ENCODE measurements around the gene ANAPC5.
"Not testable (repeated sequence)": the region's sequence is repeated elsewhere in the genome, so short reads cannot be mapped to it uniquely, and the experiment has no call there.

The ANAPC5 gene

GRCh38 chr12:121288986-121289385, 63.2 kb downstream of the ANAPC5 start:
- no peak overlapping the region for H3K27ac ChIP-seq
- DNase-seq (ENCODE audit: low read depth, low spot score): no peak

DNA sequence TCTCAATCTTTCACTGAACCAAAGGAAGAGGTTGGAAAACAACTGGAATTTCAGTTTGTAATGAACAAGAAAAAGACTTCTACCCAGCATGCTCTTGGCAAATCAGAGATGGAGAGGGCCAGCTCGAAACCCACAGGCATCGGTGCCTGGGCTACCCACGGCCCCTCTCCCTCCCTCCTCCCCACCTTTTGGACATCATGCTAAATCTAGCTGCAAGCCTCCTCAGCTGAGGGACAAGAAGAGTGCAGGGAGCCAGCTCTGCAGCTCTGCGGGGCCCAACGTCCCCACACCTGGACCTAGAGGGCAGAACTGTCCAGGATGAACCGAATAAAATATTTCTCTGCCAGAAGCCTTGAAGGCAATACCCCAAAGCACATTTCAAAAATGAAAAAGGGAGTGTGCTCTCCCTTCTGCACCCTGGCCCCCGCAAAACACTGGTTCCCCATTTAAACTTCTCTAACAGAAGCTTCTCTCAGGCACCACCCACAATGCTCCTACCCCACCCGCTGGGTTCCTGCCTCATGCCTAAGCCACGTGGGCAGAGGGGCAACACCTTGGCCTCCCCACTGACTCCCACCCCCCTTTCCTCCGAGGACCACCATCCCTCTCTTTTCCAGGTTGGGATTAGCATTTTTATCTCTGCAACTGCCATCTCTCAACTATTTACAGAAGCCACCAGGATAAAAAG, 63.9 kb downstream of the ANAPC5 start:
- DNase-seq (ENCODE audit: low read depth, low spot score): no peak

GRCh38 chr12:121287267-121287954, 64.8 kb downstream of the ANAPC5 start:
- H3K27ac ChIP-seq: no peak overlapping the region
- DNase-seq (ENCODE audit: low read depth, low spot score): no peak

More for the DNA sequence above, 63.9 kb downstream of the ANAPC5 start:
- no peak overlapping the region for H3K27ac ChIP-seq

GRCh38 chr12:121285856-121286255, 66.4 kb downstream of the ANAPC5 start:
- no peak overlapping the region for H3K27ac ChIP-seq
- DNase-seq (ENCODE audit: low read depth, low spot score): no peak

- no peak overlapping the region for H3K27ac ChIP-seq
- no peak for DNase-seq (ENCODE audit: low read depth, low spot score)
Observed at GRCh38 chr12:121284551-121285390, 67.4 kb downstream of the ANAPC5 start.

DNA sequence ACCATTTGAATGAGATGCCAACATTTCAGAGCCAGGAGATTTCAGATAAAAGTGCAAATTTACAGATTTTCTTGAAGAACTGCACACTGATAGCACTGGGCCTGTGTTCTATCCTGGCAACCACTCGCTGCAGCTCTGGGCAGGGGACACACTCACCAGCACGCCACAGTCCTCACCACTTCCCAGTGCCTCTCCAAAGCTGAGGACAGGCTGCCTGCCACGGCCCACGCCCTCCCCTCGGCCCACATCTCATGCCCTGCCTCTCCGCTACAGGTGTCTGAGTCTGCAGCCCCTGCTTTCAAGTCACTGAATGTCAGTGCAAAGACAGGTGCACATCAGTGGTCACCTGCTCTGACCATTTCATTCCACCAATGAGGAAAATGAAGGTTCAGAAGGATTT, 68.4 kb downstream of the ANAPC5 start:
- no peak overlapping the region for H3K27ac ChIP-seq
- DNase-seq (ENCODE audit: low read depth, low spot score): no peak

DNA sequence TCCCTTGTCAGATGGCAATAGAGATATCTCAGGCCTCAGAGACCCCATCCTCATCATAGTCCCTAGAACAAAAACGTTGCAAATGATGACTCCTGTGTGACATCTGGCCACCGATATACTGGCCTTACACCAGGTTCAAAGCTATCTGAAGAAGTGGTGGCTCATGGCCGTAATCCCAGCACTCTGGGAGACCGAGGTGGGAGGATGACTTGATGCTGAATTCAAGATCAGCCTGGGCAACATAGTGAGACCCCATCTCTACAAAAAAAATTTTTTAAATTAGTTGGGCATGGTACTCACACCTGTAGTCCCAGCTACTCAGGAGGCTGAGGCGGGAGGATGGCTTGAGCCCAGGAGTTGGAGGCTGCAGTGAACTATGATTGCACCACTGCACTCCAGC, 68.8 kb downstream of the ANAPC5 start:
- no peak overlapping the region for H3K27ac ChIP-seq
- DNase-seq (ENCODE audit: low read depth, low spot score): no peak

- H3K27ac ChIP-seq; DNase-seq (ENCODE audit: low read depth, low spot score): not testable (repeated sequence)
Observed at GRCh38 chr12:121282910-121283309, 69.3 kb downstream of the ANAPC5 start.

- no peak for DNase-seq (ENCODE audit: low read depth, low spot score)
- no peak overlapping the region for H3K27ac ChIP-seq
Observed at GRCh38 chr12:121282072-121282742, 70.0 kb downstream of the ANAPC5 start.

- H3K27ac ChIP-seq; DNase-seq (ENCODE audit: low read depth, low spot score): not testable (repeated sequence)
Observed at GRCh38 chr12:121281116-121281515, 71.1 kb downstream of the ANAPC5 start.

DNA sequence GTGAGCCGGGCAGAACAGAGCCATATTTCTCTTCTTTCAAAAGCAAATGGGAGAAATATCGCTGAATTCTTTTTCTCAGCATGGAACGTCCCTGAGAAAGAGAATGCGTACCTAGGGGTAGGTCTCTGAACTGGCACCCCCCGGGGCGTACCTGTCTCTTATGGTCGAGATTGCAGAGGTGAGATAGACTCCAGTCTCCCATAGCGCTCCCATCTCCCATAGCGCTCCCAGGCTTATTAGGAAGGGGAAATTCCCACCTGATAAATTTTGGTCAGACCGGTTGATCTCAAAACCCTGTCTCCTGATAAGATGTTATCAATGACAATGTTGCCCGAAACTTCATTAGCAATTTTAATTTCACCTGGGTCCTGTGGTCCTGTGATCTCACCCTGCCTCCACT, 71.7 kb downstream of the ANAPC5 start:
- DNase-seq (ENCODE audit: low read depth, low spot score); H3K27ac ChIP-seq: not testable (repeated sequence)

GRCh38 chr12:121279507-121279915, 72.7 kb downstream of the ANAPC5 start:
- H3K27ac ChIP-seq: no peak overlapping the region
- DNase-seq (ENCODE audit: low read depth, low spot score): no peak

DNA sequence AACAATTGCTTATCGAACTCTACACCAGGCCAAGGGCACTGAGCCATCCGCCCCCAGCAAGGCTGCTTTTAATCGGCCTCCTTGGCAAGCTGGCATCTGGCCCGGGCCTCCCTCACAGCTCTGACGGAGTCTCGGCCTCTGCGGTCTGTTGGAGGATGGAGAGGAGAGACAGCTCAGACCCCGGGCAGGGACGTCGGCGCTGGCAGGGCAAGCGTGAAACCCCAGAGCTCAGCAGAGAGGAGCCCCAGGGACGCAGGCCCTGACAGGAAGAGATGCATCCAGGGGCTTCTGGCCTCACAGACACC, 73.2 kb downstream of the ANAPC5 start:
- H3K27ac ChIP-seq: no peak overlapping the region
- DNase-seq (ENCODE audit: low read depth, low spot score): no peak

- DNase-seq (ENCODE audit: low read depth, low spot score): no peak
- H3K27ac ChIP-seq: no peak overlapping the region
Observed at GRCh38 chr12:121278169-121279070, 73.8 kb downstream of the ANAPC5 start.

- peak overlapping the region; percentile 33 for H3K27ac ChIP-seq
- DNase-seq (ENCODE audit: low read depth, low spot score): no peak
Observed at GRCh38 chr12:121277374-121277759, 74.8 kb downstream of the ANAPC5 start.

- DNase-seq (ENCODE audit: low read depth, low spot score): no peak
- H3K27ac ChIP-seq: no peak overlapping the region
Observed at GRCh38 chr12:121274036-121274763, 78.0 kb downstream of the ANAPC5 start.

DNA sequence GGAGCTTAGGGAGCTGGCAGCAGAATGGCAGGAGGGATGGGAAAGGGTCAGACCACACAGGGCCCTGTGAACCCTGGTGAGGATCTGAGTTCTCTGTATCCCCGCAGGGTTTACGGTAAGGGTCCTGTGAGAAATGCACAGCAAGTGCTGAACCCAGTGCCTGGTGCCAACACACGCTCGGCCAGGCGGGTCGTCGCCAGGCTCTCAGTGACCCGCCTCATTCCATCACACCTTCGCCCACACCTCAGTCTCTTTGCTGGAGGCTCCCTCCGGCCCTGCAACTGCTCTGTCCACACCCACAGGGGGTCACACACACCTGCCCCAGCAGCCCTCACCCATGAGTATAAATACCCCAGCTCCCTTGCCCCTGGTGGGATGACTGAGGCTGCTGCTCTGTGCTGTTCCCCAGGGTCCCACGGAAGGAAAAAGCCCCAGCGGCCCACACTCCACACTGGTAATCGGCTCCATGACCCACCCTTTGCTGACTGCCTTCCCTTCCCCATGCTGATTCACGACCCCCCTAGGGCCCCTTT, 78.8 kb downstream of the ANAPC5 start:
- no peak overlapping the region for H3K27ac ChIP-seq
- DNase-seq (ENCODE audit: low read depth, low spot score): no peak

DNA sequence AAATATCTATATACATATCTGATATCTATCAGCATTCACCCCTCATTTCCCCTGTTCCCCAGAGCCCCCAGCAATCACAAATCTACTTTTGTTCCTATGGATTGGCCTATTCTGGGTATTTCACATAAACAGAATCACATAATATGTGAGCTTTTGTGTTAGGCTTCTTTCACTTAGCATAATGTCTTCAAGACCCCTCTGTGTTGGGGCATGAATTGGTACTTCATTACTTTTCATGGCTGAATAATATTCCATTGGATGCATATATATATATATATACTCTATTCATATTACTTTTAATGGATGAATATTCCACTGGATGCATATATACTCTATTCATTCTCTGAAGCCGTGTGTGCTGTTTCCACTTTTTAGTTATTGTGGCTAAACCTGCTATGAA, 84.4 kb downstream of the ANAPC5 start:
- H3K27ac ChIP-seq: no peak overlapping the region
- no peak for DNase-seq (ENCODE audit: low read depth, low spot score)
